SU-DHL-6 (cell line): ENCODE results near the gene ST6GALNAC2.

Source experiments
- EZH2phosphoT487 ChIP-seq: fragments of 200-600 bp; sonication (generic), shearing (Covaris generic); conservative IDR thresholded peaks from 2 replicates; pipeline ENCODE4 v1.6.1; 2018; ENCODE audit warnings: mild to moderate bottlenecking, antibody characterized with exemption, low read length, moderate library complexity, mixed read lengths
- TF ChIP-seq, protein P1 (sequence below): fragments of 200-600 bp; sonication (generic); IDR thresholded peaks from one replicate; pipeline ENCODE4 v1.5.1; 2017; ENCODE audit warnings: antibody characterized with exemption, mild to moderate bottlenecking, low read length, moderate library complexity; ENCODE audit not compliant: insufficient read depth, poor library complexity, severe bottlenecking

- TF ChIP-seq, protein P1, sequence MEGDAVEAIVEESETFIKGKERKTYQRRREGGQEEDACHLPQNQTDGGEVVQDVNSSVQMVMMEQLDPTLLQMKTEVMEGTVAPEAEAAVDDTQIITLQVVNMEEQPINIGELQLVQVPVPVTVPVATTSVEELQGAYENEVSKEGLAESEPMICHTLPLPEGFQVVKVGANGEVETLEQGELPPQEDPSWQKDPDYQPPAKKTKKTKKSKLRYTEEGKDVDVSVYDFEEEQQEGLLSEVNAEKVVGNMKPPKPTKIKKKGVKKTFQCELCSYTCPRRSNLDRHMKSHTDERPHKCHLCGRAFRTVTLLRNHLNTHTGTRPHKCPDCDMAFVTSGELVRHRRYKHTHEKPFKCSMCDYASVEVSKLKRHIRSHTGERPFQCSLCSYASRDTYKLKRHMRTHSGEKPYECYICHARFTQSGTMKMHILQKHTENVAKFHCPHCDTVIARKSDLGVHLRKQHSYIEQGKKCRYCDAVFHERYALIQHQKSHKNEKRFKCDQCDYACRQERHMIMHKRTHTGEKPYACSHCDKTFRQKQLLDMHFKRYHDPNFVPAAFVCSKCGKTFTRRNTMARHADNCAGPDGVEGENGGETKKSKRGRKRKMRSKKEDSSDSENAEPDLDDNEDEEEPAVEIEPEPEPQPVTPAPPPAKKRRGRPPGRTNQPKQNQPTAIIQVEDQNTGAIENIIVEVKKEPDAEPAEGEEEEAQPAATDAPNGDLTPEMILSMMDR: no peak
- no peak for TF ChIP-seq EZH2phosphoT487
These were observed 58.1 kb downstream of the ST6GALNAC2 start for GRCh38 chr17:76527430-76528111.
